K562 (cell line): ENCODE results near the gene C7orf25. TPM values are rescaled to one million over a fixed set of nuclear protein-coding genes. Genes with fewer than 3 reads are reported as not detected.
A peak's percentile ranks its signal among the peaks of the same experiment; 100 is the strongest.

Experiments
- ATAC-seq: fragments of 200-7000 bp; cut with Tn5 transposase; 3 replicates; pipeline ENCODE4 v1.9.1; 2020; ENCODE audit warnings: moderate library complexity
- BruUV-seq: library from RNA; stranded (reverse); fragments of 400-500 nt; replicated peaks from 2 replicates; lab custom pipeline; 2021; lab: Mats Ljungman, UMichigan
- CTCF ChIA-PET: fragments of 300-600 bp; formaldehyde crosslinking; extraction: SDS; loops from one replicate; lab custom pipeline; 2021; ENCODE audit warnings: low intra/inter-chr PET ratio; lab: Yijun Ruan, JAX
- POLR2A ChIA-PET: fragments of 300-600, 350-650 bp; sonication (Branson Sonifier 250); formaldehyde crosslinking; extraction: SDS; loops from one replicate; lab custom pipeline; 2021; ENCODE audit warnings: antibody characterized with exemption, inconsistent platforms; lab: Yijun Ruan, JAX
- DNase-seq, 4 experiments: peaks; one replicate each; pipeline versions ENCODE4 v3.0.0 to v3.0.0-alpha.2; 2011 to 2018; ENCODE audit warnings: low spot score in 3 of 4, mixed read lengths in 3 of 4; ENCODE audit errors: extremely low read depth in 1 of 4
- FAIRE-seq: peaks from 2 replicates; lab custom pipeline; 2011; peaks lifted over from hg19 to GRCh38; lab: Jason Lieb, UNC
- H2AFZ ChIP-seq: 2 replicates; pipeline ENCODE4 v1.6.0; 2011; ENCODE audit warnings: low read depth, low read length, control low read depth, inconsistent platforms
- H3K27ac ChIP-seq: fragments of 200-600 bp; 3 replicates; pipeline ENCODE4 v1.8.0; 2011; ENCODE audit warnings: low read depth, mild to moderate bottlenecking, control low read depth, inconsistent platforms, low read length, moderate library complexity, mixed read lengths; ENCODE audit errors: extremely low read depth
- H3K27me3 ChIP-seq, 2 experiments: fragments of 300-600 bp in 1 of 2; 2 replicates in 1 of 2; 3 replicates in 1 of 2; pipeline versions ENCODE4 v1.6.0 to v1.8.0; 2011; ENCODE audit warnings: inconsistent platforms in 2 of 2, low read length in 2 of 2, mild to moderate bottlenecking in 1 of 2, mixed read lengths in 1 of 2, moderate library complexity in 1 of 2; ENCODE audit not compliant: control insufficient read depth in 2 of 2, insufficient read depth in 2 of 2
- H3K36me3 ChIP-seq: fragments of 300-600 bp; 3 replicates; pipeline ENCODE4 v1.8.0; 2011; ENCODE audit warnings: mild to moderate bottlenecking, low read length, inconsistent platforms; ENCODE audit not compliant: control insufficient read depth, insufficient read depth
- H3K4me1 ChIP-seq, 2 experiments: fragments of 200-600 bp in 1 of 2; replicated peaks in 1 of 2; 2 replicates in 1 of 2; 3 replicates in 1 of 2; pipeline versions ENCODE4 v1.5.1 to v1.8.0; 2011; ENCODE audit warnings: inconsistent platforms in 2 of 2, low read length in 2 of 2, mild to moderate bottlenecking in 1 of 2, mixed read lengths in 1 of 2, moderate library complexity in 1 of 2; ENCODE audit not compliant: control insufficient read depth in 2 of 2, insufficient read depth in 2 of 2
- H3K4me2 ChIP-seq: 2 replicates; pipeline ENCODE4 v1.6.1; 2011; ENCODE audit warnings: low read length, control low read depth, inconsistent platforms, mixed read lengths; ENCODE audit not compliant: insufficient read depth
- H3K4me3 ChIP-seq: fragments of 200-600 bp; sonication (generic), shearing (Covaris generic); 2 replicates; pipeline ENCODE4 v1.5.1; 2016; ENCODE audit warnings: control low read depth, inconsistent platforms
- H3K79me2 ChIP-seq: fragments of 200-600 bp; 3 replicates; pipeline ENCODE4 v1.8.0; 2011; ENCODE audit warnings: low read length, inconsistent platforms; ENCODE audit not compliant: control insufficient read depth, insufficient read depth
- H3K9ac ChIP-seq, 2 experiments: 2 replicates each; pipeline versions ENCODE4 v1.6.0 to v1.6.1; 2011; ENCODE audit warnings: low read depth in 2 of 2, low read length in 2 of 2, control low read depth in 1 of 2, inconsistent platforms in 1 of 2, mild to moderate bottlenecking in 1 of 2, mixed read lengths in 1 of 2; ENCODE audit not compliant: insufficient read depth in 1 of 2
- H3K9me1 ChIP-seq: one replicate; pipeline ENCODE4 v1.6.0; 2011; ENCODE audit warnings: inconsistent platforms, mild to moderate bottlenecking, low read length, moderate library complexity; ENCODE audit not compliant: control insufficient read depth, insufficient read depth
- H3K9me3 ChIP-seq: replicated peaks from 2 replicates; pipeline ENCODE4 v1.5.1; 2011; ENCODE audit warnings: low read depth, low read length, inconsistent platforms; ENCODE audit not compliant: control insufficient read depth, insufficient read depth
- H4K20me1 ChIP-seq: replicated peaks from 2 replicates; pipeline ENCODE4 v1.6.1; 2011; ENCODE audit warnings: low read length, inconsistent platforms, mixed read lengths; ENCODE audit not compliant: control insufficient read depth, insufficient read depth
- ARID3B ChIP-seq: fragments of 250-450 bp; sonication (Bioruptor Pico); IDR thresholded peaks from 2 replicates; pipeline ENCODE4 v1.4.0; 2020; ENCODE audit warnings: borderline replicate concordance
- BCOR ChIP-seq: fragments of 450-650 bp; IDR thresholded peaks from 2 replicates; pipeline ENCODE4 v1.6.1; 2016
- CBX8 ChIP-seq: fragments of 200-600 bp; sonication (generic); IDR thresholded peaks from 2 replicates; pipeline ENCODE4 v1.6.1; 2012; ENCODE audit warnings: borderline replicate concordance, mixed run types, low read depth, mild to moderate bottlenecking, moderate library complexity, mixed read lengths, low read length, control low read depth, inconsistent platforms; ENCODE audit not compliant: poor library complexity, severe bottlenecking; ENCODE audit errors: extremely low read depth
- CHD7 ChIP-seq: fragments of 200-600 bp; sonication (generic); IDR thresholded peaks from one replicate; pipeline ENCODE4 v1.6.1; 2012; ENCODE audit warnings: mild to moderate bottlenecking, low read depth, low read length, inconsistent platforms
- CREBBP ChIP-seq: IDR thresholded peaks from one replicate; pipeline ENCODE4 v1.6.1; 2012; ENCODE audit warnings: low read depth, mild to moderate bottlenecking, control low read depth, inconsistent platforms, low read length
- SMAD4 ChIP-seq: fragments of 250-450 bp; sonication (Bioruptor Pico); conservative IDR thresholded peaks from 2 replicates; pipeline ENCODE4 v1.8.0; 2021; ENCODE audit warnings: inconsistent platforms, mild to moderate bottlenecking, moderate library complexity
- SPI1 ChIP-seq: IDR thresholded peaks from 2 replicates; pipeline ENCODE4 v1.6.1; 2011; ENCODE audit warnings: low read depth, low read length, control low read depth, borderline replicate concordance
- ZNF121 ChIP-seq: sonication (generic); formaldehyde crosslinking; conservative IDR thresholded peaks from 2 replicates; pipeline ENCODE4 v1.8.0; 2022; ENCODE audit warnings: missing genetic modification reagents
- WGBS: fragments of 100-300 bp; shearing (Covaris generic); methylation state at CpG from one replicate; pipeline ENCODE4 v1.1.6; 2016; ENCODE audit warnings: low coverage, mixed read lengths; ENCODE audit not compliant: insufficient coverage; ENCODE audit errors: missing lambda C conversion rate; 5-methylcytosine and 5-hydroxymethylcytosine counted together
- in situ Hi-C: fragments of 300-500 bp; cut with MboI; formaldehyde crosslinking; loops from 4 replicates; pipeline ENCODE4 v1.15.0; 2018; ENCODE audit warnings: inconsistent platforms, mixed read lengths
- intact Hi-C: fragments of 100-400 bp; cut with micrococcal nuclease; formaldehyde crosslinking; loops from 2 replicates; pipeline ENCODE4 v1.14.2; 2022
- polyA plus RNA-seq, 8 experiments: library from polyadenylated mRNA; depleted of rRNA in 4 of 8; stranded (reverse) in 5 of 8; unstranded in 3 of 8; fragments of >200 nt; fragmentation: Nextera tagmentation in 2 of 8; fragmentation: Illumina TruSeq in 1 of 8; extraction: Ambion mirVana in 2 of 8; extraction: Trizol in 1 of 8; gene quantifications; 2 replicates each; pipeline versions ENCODE4 v1.2.1 to v1.2.3, GENCODE V29; 2011 to 2014; ENCODE audit warnings: inconsistent platforms in 1 of 8, missing spikeins in 1 of 8
- total RNA-seq, 7 experiments: library from RNA; depleted of rRNA in 6 of 7; stranded (reverse); fragments of >200 nt in 6 of 7; fragmentation: Illumina TruSeq in 2 of 7; extraction: Trizol in 2 of 7; gene quantifications; 2 replicates each; pipeline versions ENCODE4 v1.2.1 to v1.2.3, GENCODE V29; 2011 to 2021; ENCODE audit warnings: low replicate concordance in 1 of 7

The C7orf25 gene
- total and polyA plus RNA-seq, 9 of the 15 experiments (the other 6 are each of a cell fraction or from before 2014, with no cell fraction given), result 1.2 to 4.7 (median 1.9) TPM

GRCh38 chr7:42928754-42929153, 16.9 kb upstream of the C7orf25 start:
- Histone ChIP-seq H3K4me1 (peaks cover 0 to 15% of the 10 kb centered on the region in 2 experiments; a peak in 4 of 5 replicates), H3K36me3 (peaks cover 66% of the 10 kb centered on the region), H3K27ac (no peak overlapping the region), H3K4me3 (no peak overlapping the region), H3K4me2 (no peak overlapping the region), H4K20me1 (peaks cover 13% of the 10 kb centered on the region; the same call in 1 of the 2 replicates), H3K79me2 (peaks cover 86% of the 10 kb centered on the region), H3K9me1 (no peaks in the 10 kb centered on the region), H3K9ac (no peak overlapping the region), H3K27me3 (no peaks in the 10 kb centered on the region), H2AFZ (no peak overlapping the region), H3K9me3 (no peaks in the 10 kb centered on the region)
- no TSS peak for BruUV-seq
- in situ Hi-C loops (loop anchor here (25.0 kb wide), 1 partner anchor 334 kb away; no protein-coding TSS in a partner anchor), intact Hi-C loops (loop anchor here (2.0 kb wide), 1 partner anchor 16 kb away; the partner anchor contains the start of gene C7orf25)
- ChIA-PET CTCF (no interaction called here), POLR2A (interaction anchor here (0.6 to 1.3 kb wide), 5 partner anchors 15 to 374 kb away, joined by 3 to 4 read pairs (median 3); no protein-coding TSS in a partner anchor)
- ATAC-seq (no peak), DNase-seq (no peak), FAIRE-seq (no peak)
- 50% methylated on average over 3 of the region's 3 CpGs for WGBS
- TF ChIP-seq ARID3B (CRISPR knock-in tag) (no peak), BCOR (0 out of 2 replicates have a peak, but pooled peaks have one; percentile 20), SPI1 (peak; percentile 91), CBX8 (no peak), CHD7 (no peak), SMAD4 (CRISPR knock-in tag) (no peak), CREBBP (no peak), ZNF121 (CRISPR knock-in tag) (peak; percentile 87)
